Neural cell (in vitro differentiated cells): Measurements from ENCODE around the gene OR13J1. TPM values are rescaled to one million over a fixed set of nuclear protein-coding genes. Genes with fewer than 3 reads are reported as not detected.

Experiments used
- H2AFZ ChIP-seq: fragments of 200-600, 300-800 bp; sonication (generic), shearing (Covaris generic); 2 replicates; pipeline ENCODE4 v1.6.0; 2014; ENCODE audit warnings: low read depth, mild to moderate bottlenecking, antibody characterized with exemption, low read length, moderate library complexity
- H3F3A ChIP-seq: fragments of 200-600 bp; shearing (Covaris generic); 2 replicates; pipeline ENCODE4 v1.6.1; 2016; ENCODE audit warnings: mild to moderate bottlenecking, moderate library complexity, mixed read lengths, antibody characterized with exemption, low read length; ENCODE audit not compliant: insufficient read depth, poor library complexity, severe bottlenecking
- H3K27ac ChIP-seq: fragments of 200-600, 300-800 bp; sonication (generic), shearing (Covaris generic); 2 replicates; pipeline ENCODE4 v1.5.1; 2014; ENCODE audit warnings: mild to moderate bottlenecking, low read length, moderate library complexity
- H3K27me3 ChIP-seq: fragments of 300-800, 200-600 bp; sonication (generic), shearing (Covaris generic); 2 replicates; pipeline ENCODE4 v1.6.0; 2014; ENCODE audit warnings: mild to moderate bottlenecking, low read depth, low read length, moderate library complexity; ENCODE audit not compliant: insufficient read depth
- H3K36me3 ChIP-seq: fragments of 300-800, 200-600 bp; sonication (generic), shearing (Covaris generic); 2 replicates; pipeline ENCODE4 v1.5.1; 2014; ENCODE audit warnings: mild to moderate bottlenecking, antibody characterized with exemption, low read length, moderate library complexity; ENCODE audit not compliant: insufficient read depth
- H3K4me2 ChIP-seq: fragments of 300-800, 200-600 bp; sonication (generic), shearing (Covaris generic); 2 replicates; pipeline ENCODE4 v1.6.0; 2014; ENCODE audit warnings: mild to moderate bottlenecking, low read length
- H3K4me3 ChIP-seq: fragments of 300-800, 200-600 bp; sonication (generic), shearing (Covaris generic); 2 replicates; pipeline ENCODE4 v1.5.1; 2014; ENCODE audit warnings: mild to moderate bottlenecking, low read length, moderate library complexity
- H3K79me2 ChIP-seq: fragments of 200-600 bp; shearing (Covaris generic); replicated peaks from 2 replicates; pipeline ENCODE4 v1.6.0; 2014; ENCODE audit warnings: mild to moderate bottlenecking, low read length, moderate library complexity; ENCODE audit not compliant: insufficient read depth
- H3K9ac ChIP-seq: fragments of 300-800, 200-600 bp; sonication (generic), shearing (Covaris generic); 2 replicates; pipeline ENCODE4 v1.6.1; 2016; ENCODE audit warnings: mild to moderate bottlenecking, low read length, mixed read lengths
- H3K9me2 ChIP-seq: fragments of 200-600 bp; shearing (Covaris generic); 2 replicates; pipeline ENCODE4 v1.6.1; 2016; ENCODE audit warnings: mild to moderate bottlenecking, low read length, mixed read lengths; ENCODE audit not compliant: insufficient read depth
- H3K9me3 ChIP-seq: fragments of 200-600, 300-800 bp; sonication (generic), shearing (Covaris generic); 2 replicates; pipeline ENCODE4 v1.6.1; 2016; ENCODE audit warnings: mild to moderate bottlenecking, mixed run types, low read length, moderate library complexity, mixed read lengths
- H4K20me1 ChIP-seq: fragments of 200-600 bp; shearing (Covaris generic); 2 replicates; pipeline ENCODE4 v1.6.1; 2016; ENCODE audit warnings: mild to moderate bottlenecking, mixed run types; ENCODE audit not compliant: insufficient read depth
- EP300 ChIP-seq: fragments of 450-650 bp; conservative IDR thresholded peaks from 2 replicates; pipeline ENCODE4 v1.6.1; 2014; ENCODE audit warnings: antibody characterized with exemption, mild to moderate bottlenecking, moderate library complexity; ENCODE audit not compliant: poor library complexity, severe bottlenecking
- EZH2 ChIP-seq: fragments of 200-600, 300-800 bp; shearing (Covaris generic), sonication (generic); IDR thresholded peaks from 2 replicates; pipeline ENCODE4 v1.6.1; 2014; ENCODE audit warnings: antibody characterized with exemption, low read length, borderline replicate concordance, mild to moderate bottlenecking; ENCODE audit not compliant: insufficient read depth, poor library complexity, severe bottlenecking
- MXI1 ChIP-seq: fragments of 450-650 bp; conservative IDR thresholded peaks from 2 replicates; pipeline ENCODE4 v1.6.1; 2014; ENCODE audit warnings: antibody characterized with exemption, mild to moderate bottlenecking; ENCODE audit not compliant: poor library complexity, severe bottlenecking
- POLR2AphosphoS5 ChIP-seq: IDR thresholded peaks from 2 replicates; pipeline ENCODE4 v1.6.1; 2012
- RAD21 ChIP-seq: fragments of 450-650 bp; conservative IDR thresholded peaks from 2 replicates; pipeline ENCODE4 v1.6.1; 2014; ENCODE audit warnings: antibody characterized with exemption, mild to moderate bottlenecking, moderate library complexity
- REST ChIP-seq: IDR thresholded peaks from 2 replicates; pipeline ENCODE4 v1.6.1; 2012; ENCODE audit warnings: borderline replicate concordance
- SMC3 ChIP-seq: fragments of 450-650 bp; conservative IDR thresholded peaks from 2 replicates; pipeline ENCODE4 v1.6.1; 2014; ENCODE audit warnings: antibody characterized with exemption, mild to moderate bottlenecking, moderate library complexity; ENCODE audit not compliant: poor library complexity
- TAF1 ChIP-seq: IDR thresholded peaks from 2 replicates; pipeline ENCODE4 v1.6.1; 2012; ENCODE audit warnings: low read depth
- polyA plus RNA-seq: library from polyadenylated mRNA; depleted of rRNA; stranded (reverse); fragments of >200 nt; gene quantifications from 2 replicates; pipeline ENCODE4 v1.2.3, GENCODE V29; 2014
- TF ChIP-seq, protein P1 (sequence below): fragments of 450-650 bp; IDR thresholded peaks from 2 replicates; pipeline ENCODE4 v1.5.1; 2014; ENCODE audit warnings: antibody characterized with exemption, mild to moderate bottlenecking, moderate library complexity; ENCODE audit not compliant: poor library complexity, severe bottlenecking

The OR13J1 gene
- polyA plus RNA-seq, 1 donor from 2014 or later, result not detected

DNA sequence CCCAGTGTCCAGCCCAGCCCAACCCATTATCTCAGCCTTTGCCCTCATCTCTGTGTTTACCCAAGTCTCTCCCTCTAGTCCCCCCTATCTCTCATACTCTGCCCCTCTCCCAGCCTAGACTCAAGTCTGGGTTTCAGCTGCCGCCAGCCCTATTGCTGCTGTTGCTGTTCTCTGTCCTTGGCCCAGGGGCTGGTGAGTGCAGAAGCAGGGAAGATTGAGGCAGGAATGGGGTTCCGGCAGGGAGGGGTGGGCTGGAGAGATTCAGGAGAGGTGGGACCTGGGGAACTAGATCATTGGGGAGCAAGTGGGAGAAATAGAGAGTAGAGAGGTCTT, 40.5 kb downstream of the OR13J1 start:
- H3K27ac ChIP-seq, result peak overlapping the region; percentile 57
- no peak for TF ChIP-seq RAD21
- no peak for TF ChIP-seq TAF1
- TF ChIP-seq SMC3, result no peak
- no peak for TF ChIP-seq EZH2
- TF ChIP-seq, protein P1, sequence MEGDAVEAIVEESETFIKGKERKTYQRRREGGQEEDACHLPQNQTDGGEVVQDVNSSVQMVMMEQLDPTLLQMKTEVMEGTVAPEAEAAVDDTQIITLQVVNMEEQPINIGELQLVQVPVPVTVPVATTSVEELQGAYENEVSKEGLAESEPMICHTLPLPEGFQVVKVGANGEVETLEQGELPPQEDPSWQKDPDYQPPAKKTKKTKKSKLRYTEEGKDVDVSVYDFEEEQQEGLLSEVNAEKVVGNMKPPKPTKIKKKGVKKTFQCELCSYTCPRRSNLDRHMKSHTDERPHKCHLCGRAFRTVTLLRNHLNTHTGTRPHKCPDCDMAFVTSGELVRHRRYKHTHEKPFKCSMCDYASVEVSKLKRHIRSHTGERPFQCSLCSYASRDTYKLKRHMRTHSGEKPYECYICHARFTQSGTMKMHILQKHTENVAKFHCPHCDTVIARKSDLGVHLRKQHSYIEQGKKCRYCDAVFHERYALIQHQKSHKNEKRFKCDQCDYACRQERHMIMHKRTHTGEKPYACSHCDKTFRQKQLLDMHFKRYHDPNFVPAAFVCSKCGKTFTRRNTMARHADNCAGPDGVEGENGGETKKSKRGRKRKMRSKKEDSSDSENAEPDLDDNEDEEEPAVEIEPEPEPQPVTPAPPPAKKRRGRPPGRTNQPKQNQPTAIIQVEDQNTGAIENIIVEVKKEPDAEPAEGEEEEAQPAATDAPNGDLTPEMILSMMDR, result no peak
- TF ChIP-seq MXI1, result no peak
- TF ChIP-seq EP300, result no peak
- no peak for TF ChIP-seq POLR2AphosphoS5
- TF ChIP-seq REST, result no peak

DNA sequence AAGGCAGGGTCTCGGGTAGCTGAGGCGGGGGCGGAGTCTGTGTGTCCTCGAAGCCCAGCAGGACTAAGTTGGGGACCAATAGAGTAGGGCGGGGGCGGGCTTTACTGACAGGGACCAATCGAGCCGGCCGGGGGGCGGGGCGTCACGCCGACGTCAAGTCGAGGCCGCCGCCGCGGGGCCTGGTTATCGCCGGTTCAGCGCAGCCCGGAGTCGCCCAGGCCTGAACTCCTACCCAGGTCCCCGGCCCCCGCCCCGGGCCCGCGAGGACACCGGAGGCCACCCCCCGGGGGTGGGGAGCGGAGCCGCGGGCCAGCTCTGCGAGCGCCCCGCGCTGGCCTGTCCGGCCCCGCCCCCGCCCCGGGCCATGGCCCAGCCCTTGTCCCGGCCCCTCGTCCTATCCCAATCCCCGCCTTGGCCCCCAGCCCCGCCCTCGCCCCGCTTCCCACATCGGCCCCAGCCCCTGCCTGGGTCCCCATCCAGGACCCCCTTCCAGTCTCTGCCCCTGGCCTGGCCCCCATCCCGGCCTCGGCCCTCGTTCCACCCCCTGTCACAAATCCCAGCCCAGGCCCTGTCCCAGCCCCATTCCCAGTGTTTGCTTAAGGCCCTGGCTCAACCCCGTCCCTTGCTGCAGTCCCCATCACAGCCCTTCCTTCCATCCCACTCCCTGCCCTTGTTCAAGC, 41.0 kb downstream of the OR13J1 start, which contains the start of gene TMEM8B:
TSS of gene TMEM8B (plus strand) at position 145 of the 680 bp plus-strand sequence. CDS start at position 365, 220 bp downstream.
- peak within 1 kb of the TSS; percentile 84 for H3K4me2 ChIP-seq
- H3F3A ChIP-seq, result no peaks in the 10 kb centered on the region
- H3K79me2 ChIP-seq, result peaks cover 14% of the 10 kb centered on the region
- no peaks in the 10 kb centered on the region for H3K9me3 ChIP-seq
- H4K20me1 ChIP-seq, result no peaks in the 10 kb centered on the region
- peak within 1 kb of the TSS; percentile 83 for H3K4me3 ChIP-seq
- H3K27me3 ChIP-seq, result no peaks in the 10 kb centered on the region
- peak within 1 kb of the TSS; percentile 91 for H3K9ac ChIP-seq
- peak within 1 kb of the TSS; percentile 61 for H3K27ac ChIP-seq
- peak; percentile 88 for TF ChIP-seq POLR2AphosphoS5
- TF ChIP-seq REST, result no peak
- TF ChIP-seq, protein P1, result no peak
- no peak for TF ChIP-seq RAD21
- TF ChIP-seq MXI1, result no peak
- no peak for TF ChIP-seq EZH2
- TF ChIP-seq EP300, result no peak
- peak; percentile 2 for TF ChIP-seq SMC3
- TF ChIP-seq TAF1, result peak; percentile 73
- peak within 1 kb of the TSS; percentile 83 for H2AFZ ChIP-seq
- H3K9me2 ChIP-seq, result no peaks in the 10 kb centered on the region
- no peaks in the 10 kb centered on the region for H3K36me3 ChIP-seq

More for the DNA sequence above, 40.5 kb downstream of the OR13J1 start:
- Histone ChIP-seq H3K36me3 (no peaks in the 10 kb centered on the region), H3K9me2 (no peaks in the 10 kb centered on the region), H4K20me1 (no peaks in the 10 kb centered on the region), H2AFZ (peak overlapping the region; percentile 83), H3K79me2 (peaks cover 14% of the 10 kb centered on the region), H3K9me3 (no peaks in the 10 kb centered on the region), H3K9ac (peak overlapping the region; percentile 91), H3K4me2 (peak overlapping the region; percentile 84), H3K27me3 (no peaks in the 10 kb centered on the region), H3K4me3 (peak overlapping the region; percentile 83), H3F3A (no peaks in the 10 kb centered on the region)
